Osteocyte (in vitro differentiated cells): Measurements from ENCODE around the gene CRMP1. TPM values are rescaled to one million over a fixed set of nuclear protein-coding genes. Genes with fewer than 3 reads are reported as not detected.

Experiments
- DNase-seq: peaks from one replicate; pipeline ENCODE4 v3.0.0; 2021; ENCODE audit warnings: mixed read lengths; ENCODE audit not compliant: unreplicated experiment; ENCODE audit errors: extremely low spot score
- H3K27ac Mint-ChIP-seq: one replicate; pipeline ENCODE4 v1.8.0; 2021; ENCODE audit warnings: mild to moderate bottlenecking, mixed read lengths; ENCODE audit not compliant: unreplicated experiment
- H3K27me3 Mint-ChIP-seq: one replicate; pipeline ENCODE4 v1.8.0; 2021; ENCODE audit warnings: mixed read lengths; ENCODE audit not compliant: unreplicated experiment
- H3K36me3 Mint-ChIP-seq: one replicate; pipeline ENCODE4 v1.8.0; 2021; ENCODE audit warnings: mixed read lengths; ENCODE audit not compliant: unreplicated experiment
- H3K4me1 Mint-ChIP-seq: one replicate; pipeline ENCODE4 v1.8.0; 2021; ENCODE audit warnings: mixed read lengths; ENCODE audit not compliant: unreplicated experiment
- H3K4me3 Mint-ChIP-seq: one replicate; pipeline ENCODE4 v1.8.0; 2021; ENCODE audit warnings: mild to moderate bottlenecking, moderate library complexity, mixed read lengths; ENCODE audit not compliant: unreplicated experiment
- H3K9me3 Mint-ChIP-seq: one replicate; pipeline ENCODE4 v1.8.0; 2021; ENCODE audit warnings: mixed read lengths; ENCODE audit not compliant: unreplicated experiment
- CTCF ChIP-seq: fragments of 200-600 bp; sonication (generic); IDR thresholded peaks from 2 replicates; pipeline ENCODE4 v1.5.0; 2021; ENCODE audit warnings: antibody characterized with exemption, mild to moderate bottlenecking, moderate library complexity
- total RNA-seq: library from RNA; stranded (reverse); gene quantifications from 2 replicates; pipeline ENCODE4 v1.2.1, GENCODE V29; 2021

The CRMP1 gene
- total RNA-seq, 1 donor from 2014 or later = 24.5 TPM

- H3K4me1 Mint-ChIP-seq = peaks cover 21% of the 10 kb centered on the region
- peaks cover 65% of the 10 kb centered on the region for H3K27me3 Mint-ChIP-seq
- no peak overlapping the region for H3K27ac Mint-ChIP-seq
- H3K4me3 Mint-ChIP-seq = peak overlapping the region; percentile 20
- no peaks in the 10 kb centered on the region for H3K36me3 Mint-ChIP-seq
- no peak for TF ChIP-seq CTCF
- no peak for DNase-seq
- H3K9me3 Mint-ChIP-seq = peaks cover under 1% of the 10 kb centered on the region
Measured at GRCh38 chr4:5891563-5892322, 1.1 kb downstream of the CRMP1 start.

GRCh38 chr4:5890063-5890727 lies 2.7 kb downstream of the CRMP1 start:
- Mint-ChIP-seq H3K27me3 (peaks cover 57% of the 10 kb centered on the region), H3K4me1 (peaks cover 24% of the 10 kb centered on the region), H3K36me3 (no peaks in the 10 kb centered on the region), H3K9me3 (no peaks in the 10 kb centered on the region), H3K27ac (no peak overlapping the region), H3K4me3 (peak overlapping the region; percentile 65)
- no peak for TF ChIP-seq CTCF
- DNase-seq = no peak

- Mint-ChIP-seq H3K27ac (no peak overlapping the region), H3K36me3 (no peaks in the 10 kb centered on the region), H3K9me3 (no peaks in the 10 kb centered on the region), H3K27me3 (peaks cover 47% of the 10 kb centered on the region), H3K4me3 (peak overlapping the region; percentile 73), H3K4me1 (peaks cover 24% of the 10 kb centered on the region)
- no peak for DNase-seq
- no peak for TF ChIP-seq CTCF
Measured at GRCh38 chr4:5889002-5889696, 3.7 kb downstream of the CRMP1 start.

- Mint-ChIP-seq H3K4me3 (peak overlapping the region; percentile 73), H3K9me3 (no peaks in the 10 kb centered on the region), H3K27me3 (peaks cover 39% of the 10 kb centered on the region), H3K27ac (no peak overlapping the region), H3K36me3 (no peaks in the 10 kb centered on the region), H3K4me1 (peaks cover 24% of the 10 kb centered on the region)
- no peak for DNase-seq
- no peak for TF ChIP-seq CTCF
Measured at GRCh38 chr4:5888222-5889001, 4.5 kb downstream of the CRMP1 start.
